ENCODE measurements around the gene ODF2.

- no peak for TF ChIP-seq POLR2A (IDR thresholded peaks at IDR 0.05)
- TF ChIP-seq, protein P1, sequence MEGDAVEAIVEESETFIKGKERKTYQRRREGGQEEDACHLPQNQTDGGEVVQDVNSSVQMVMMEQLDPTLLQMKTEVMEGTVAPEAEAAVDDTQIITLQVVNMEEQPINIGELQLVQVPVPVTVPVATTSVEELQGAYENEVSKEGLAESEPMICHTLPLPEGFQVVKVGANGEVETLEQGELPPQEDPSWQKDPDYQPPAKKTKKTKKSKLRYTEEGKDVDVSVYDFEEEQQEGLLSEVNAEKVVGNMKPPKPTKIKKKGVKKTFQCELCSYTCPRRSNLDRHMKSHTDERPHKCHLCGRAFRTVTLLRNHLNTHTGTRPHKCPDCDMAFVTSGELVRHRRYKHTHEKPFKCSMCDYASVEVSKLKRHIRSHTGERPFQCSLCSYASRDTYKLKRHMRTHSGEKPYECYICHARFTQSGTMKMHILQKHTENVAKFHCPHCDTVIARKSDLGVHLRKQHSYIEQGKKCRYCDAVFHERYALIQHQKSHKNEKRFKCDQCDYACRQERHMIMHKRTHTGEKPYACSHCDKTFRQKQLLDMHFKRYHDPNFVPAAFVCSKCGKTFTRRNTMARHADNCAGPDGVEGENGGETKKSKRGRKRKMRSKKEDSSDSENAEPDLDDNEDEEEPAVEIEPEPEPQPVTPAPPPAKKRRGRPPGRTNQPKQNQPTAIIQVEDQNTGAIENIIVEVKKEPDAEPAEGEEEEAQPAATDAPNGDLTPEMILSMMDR (IDR thresholded peaks at IDR 0.05) = no peak
Measured at GRCh38 chr9:128485414-128485855, 29.6 kb downstream of the ODF2 start.

All from testis (tissue), 2 donors.